ENCODE results near the gene ARHGAP18. TPM values are rescaled to one million over a fixed set of nuclear protein-coding genes. Genes with fewer than 3 reads are reported as not detected.

Gene ARHGAP18
- total RNA-seq, 1 donor from 2014 or later, result 60.8 TPM

- DNase-seq (no peak), ATAC-seq (peak; percentile 51)
- H3K27me3 ChIP-seq, result no peaks in the 10 kb centered on the region
- H3K4me1 ChIP-seq, result no peaks in the 10 kb centered on the region
- H3K27ac ChIP-seq, result no peak overlapping the region
- TF ChIP-seq CTCF (IDR thresholded peaks at IDR 0.05), result no peak
- H3K9me3 ChIP-seq, result no peaks in the 10 kb centered on the region
- H3K4me3 ChIP-seq, result no peak overlapping the region
- H3K36me3 ChIP-seq, result peaks cover 27% of the 10 kb centered on the region
- intact Hi-C loops (cut with DNase I), result loop anchor here (10.0 kb wide), 1 partner anchor 118 kb away; no protein-coding TSS in a partner anchor
Observed at GRCh38 chr6:129606664-129607063, 103.3 kb downstream of the ARHGAP18 start.

- peak; percentile 55 for ATAC-seq
- Histone ChIP-seq H3K27ac (no peak overlapping the region), H3K9me3 (no peaks in the 10 kb centered on the region), H3K36me3 (peaks cover 21% of the 10 kb centered on the region), H3K27me3 (no peaks in the 10 kb centered on the region), H3K4me3 (no peak overlapping the region), H3K4me1 (no peaks in the 10 kb centered on the region)
- DNase-seq, result no peak
- TF ChIP-seq CTCF (IDR thresholded peaks at IDR 0.05), result no peak
- intact Hi-C loops (cut with DNase I), result loop anchor here (10.0 kb wide), 1 partner anchor 119 kb away; no protein-coding TSS in a partner anchor
Observed at GRCh38 chr6:129605967-129606366, 104.0 kb downstream of the ARHGAP18 start.

- H3K9me3 ChIP-seq, result no peaks in the 10 kb centered on the region
- ATAC-seq, result no peak
- H3K4me3 ChIP-seq, result no peak overlapping the region
- TF ChIP-seq CTCF (IDR thresholded peaks at IDR 0.05), result no peak
- intact Hi-C loops (cut with DNase I), result loop anchor here (10.0 kb wide), 1 partner anchor 120 kb away; no protein-coding TSS in a partner anchor
- H3K27ac ChIP-seq, result no peak overlapping the region
- peaks cover 13% of the 10 kb centered on the region for H3K36me3 ChIP-seq
- H3K27me3 ChIP-seq, result no peaks in the 10 kb centered on the region
- H3K4me1 ChIP-seq, result no peaks in the 10 kb centered on the region
- no peak for DNase-seq
Observed at GRCh38 chr6:129605095-129605494, 104.9 kb downstream of the ARHGAP18 start.

GRCh38 chr6:129604321-129604720 lies 105.7 kb downstream of the ARHGAP18 start:
- no peaks in the 10 kb centered on the region for H3K4me1 ChIP-seq
- H3K36me3 ChIP-seq, result peaks cover 16% of the 10 kb centered on the region
- no peak for TF ChIP-seq CTCF (IDR thresholded peaks at IDR 0.05)
- H3K27ac ChIP-seq, result no peak overlapping the region
- ATAC-seq, result no peak
- intact Hi-C loops (cut with DNase I), result loop anchor here (10.0 kb wide), 1 partner anchor 120 kb away; no protein-coding TSS in a partner anchor
- no peaks in the 10 kb centered on the region for H3K9me3 ChIP-seq
- H3K4me3 ChIP-seq, result no peak overlapping the region
- DNase-seq, result no peak
- H3K27me3 ChIP-seq, result no peaks in the 10 kb centered on the region

GRCh38 chr6:129603741-129604140 lies 106.2 kb downstream of the ARHGAP18 start:
- intact Hi-C loops (cut with DNase I), result loop anchor here (10.0 kb wide), 1 partner anchor 121 kb away; no protein-coding TSS in a partner anchor
- no peak overlapping the region for H3K27ac ChIP-seq
- no peaks in the 10 kb centered on the region for H3K9me3 ChIP-seq
- TF ChIP-seq CTCF (IDR thresholded peaks at IDR 0.05), result no peak
- DNase-seq (no peak), ATAC-seq (no peak)
- peaks cover 16% of the 10 kb centered on the region for H3K36me3 ChIP-seq
- H3K27me3 ChIP-seq, result no peaks in the 10 kb centered on the region
- no peaks in the 10 kb centered on the region for H3K4me1 ChIP-seq
- H3K4me3 ChIP-seq, result no peak overlapping the region

- H3K27ac ChIP-seq, result no peak overlapping the region
- DNase-seq (no peak), ATAC-seq (no peak)
- intact Hi-C loops (cut with DNase I), result loop anchor here (10.0 kb wide), 1 partner anchor 123 kb away; no protein-coding TSS in a partner anchor
- no peaks in the 10 kb centered on the region for H3K27me3 ChIP-seq
- no peak overlapping the region for H3K4me3 ChIP-seq
- no peaks in the 10 kb centered on the region for H3K9me3 ChIP-seq
- H3K36me3 ChIP-seq, result peaks cover 12% of the 10 kb centered on the region
- H3K4me1 ChIP-seq, result no peaks in the 10 kb centered on the region
- TF ChIP-seq CTCF (IDR thresholded peaks at IDR 0.05), result no peak
Observed at GRCh38 chr6:129601323-129601722, 108.7 kb downstream of the ARHGAP18 start.
